Chondrocyte (in vitro differentiated cells): Measurements from ENCODE around the gene SMIM32. TPM values are rescaled to one million over a fixed set of nuclear protein-coding genes. Genes with fewer than 3 reads are reported as not detected.

Source experiments
- DNase-seq: peaks from one replicate; pipeline ENCODE4 v3.0.0; 2021; ENCODE audit warnings: mixed read lengths, low spot score
- H3K27ac Mint-ChIP-seq: one replicate; pipeline ENCODE4 v1.8.0; 2021; ENCODE audit warnings: mild to moderate bottlenecking, moderate library complexity, mixed read lengths; ENCODE audit not compliant: unreplicated experiment
- H3K27me3 Mint-ChIP-seq: 2 replicates; pipeline ENCODE4 v1.8.0; 2021; ENCODE audit warnings: low read depth, mixed read lengths
- H3K36me3 Mint-ChIP-seq: 2 replicates; pipeline ENCODE4 v1.8.0; 2021; ENCODE audit warnings: low read depth, mixed read lengths
- H3K4me1 Mint-ChIP-seq: 2 replicates; pipeline ENCODE4 v1.8.0; 2021; ENCODE audit warnings: low read depth, mild to moderate bottlenecking, mixed read lengths
- H3K4me3 Mint-ChIP-seq: one replicate; pipeline ENCODE4 v1.8.0; 2021; ENCODE audit warnings: mild to moderate bottlenecking, moderate library complexity, mixed read lengths; ENCODE audit not compliant: unreplicated experiment
- H3K9me3 Mint-ChIP-seq: 2 replicates; pipeline ENCODE4 v1.8.0; 2021; ENCODE audit warnings: low read depth, mixed read lengths
- total RNA-seq: library from RNA; stranded (reverse); gene quantifications from 3 replicates; pipeline ENCODE4 v1.2.1, GENCODE V29; 2021
- TF ChIP-seq, protein P1 (sequence below): fragments of 200-600 bp; sonication (generic); IDR thresholded peaks from 2 replicates; pipeline ENCODE4 v1.5.0; 2021; ENCODE audit warnings: antibody characterized with exemption, mild to moderate bottlenecking, moderate library complexity

The SMIM32 gene
- total RNA-seq, 1 donor from 2014 or later, result not detected

DNA sequence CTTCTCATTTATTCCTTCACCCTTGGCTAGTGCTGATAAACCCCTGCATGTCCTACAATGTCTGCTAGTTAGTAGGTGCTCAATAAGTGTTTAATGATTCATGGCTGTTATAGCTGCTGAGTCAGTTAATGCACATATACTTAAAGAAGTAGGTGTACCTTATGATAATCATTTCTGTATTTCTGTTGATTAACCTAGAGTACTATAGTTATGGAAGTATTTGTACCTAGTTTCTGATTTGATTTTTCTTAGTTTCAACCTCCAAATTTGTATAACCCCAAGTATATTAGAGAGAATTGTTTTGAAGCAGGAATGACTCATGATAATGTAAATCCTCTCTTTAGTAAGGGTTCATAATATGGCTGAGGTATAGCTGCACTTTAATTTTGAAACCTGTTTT is 51.4 kb downstream of the SMIM32 start:
- DNase-seq, result no peak
- H3K27ac Mint-ChIP-seq, result no peak overlapping the region
- H3K4me3 Mint-ChIP-seq, result no peak overlapping the region
- H3K9me3 Mint-ChIP-seq, result no peaks in the 10 kb centered on the region
- H3K27me3 Mint-ChIP-seq, result no peaks in the 10 kb centered on the region
- H3K4me1 Mint-ChIP-seq, result peaks cover 25% of the 10 kb centered on the region
- TF ChIP-seq, protein P1, sequence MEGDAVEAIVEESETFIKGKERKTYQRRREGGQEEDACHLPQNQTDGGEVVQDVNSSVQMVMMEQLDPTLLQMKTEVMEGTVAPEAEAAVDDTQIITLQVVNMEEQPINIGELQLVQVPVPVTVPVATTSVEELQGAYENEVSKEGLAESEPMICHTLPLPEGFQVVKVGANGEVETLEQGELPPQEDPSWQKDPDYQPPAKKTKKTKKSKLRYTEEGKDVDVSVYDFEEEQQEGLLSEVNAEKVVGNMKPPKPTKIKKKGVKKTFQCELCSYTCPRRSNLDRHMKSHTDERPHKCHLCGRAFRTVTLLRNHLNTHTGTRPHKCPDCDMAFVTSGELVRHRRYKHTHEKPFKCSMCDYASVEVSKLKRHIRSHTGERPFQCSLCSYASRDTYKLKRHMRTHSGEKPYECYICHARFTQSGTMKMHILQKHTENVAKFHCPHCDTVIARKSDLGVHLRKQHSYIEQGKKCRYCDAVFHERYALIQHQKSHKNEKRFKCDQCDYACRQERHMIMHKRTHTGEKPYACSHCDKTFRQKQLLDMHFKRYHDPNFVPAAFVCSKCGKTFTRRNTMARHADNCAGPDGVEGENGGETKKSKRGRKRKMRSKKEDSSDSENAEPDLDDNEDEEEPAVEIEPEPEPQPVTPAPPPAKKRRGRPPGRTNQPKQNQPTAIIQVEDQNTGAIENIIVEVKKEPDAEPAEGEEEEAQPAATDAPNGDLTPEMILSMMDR, result no peak
- H3K36me3 Mint-ChIP-seq, result no peaks in the 10 kb centered on the region

Other genes starting within 250 kb of the SMIM32 start
- gene LECT2, start 238.2 kb downstream of the SMIM32 start, total RNA-seq, result not detected in 3 replicates
- 491 to 631 TPM (median 620 TPM) in 3 replicates for gene TGFBI, start 164.2 kb downstream of the SMIM32 start, total RNA-seq
- 51.7 to 62.3 TPM (median 55.3 TPM) in 3 replicates for gene SMAD5, start 60.3 kb downstream of the SMIM32 start, total RNA-seq
- not detected in 3 replicates for gene TRPC7, start 172.4 kb upstream of the SMIM32 start, total RNA-seq